NCI-H774 (cell line): ENCODE results near the gene PARP9.

Source experiments
- DNase-seq: peaks from one replicate; lab custom pipeline; 2025; lab: John Stamatoyannopoulos, UW

Gene PARP9

DNA sequence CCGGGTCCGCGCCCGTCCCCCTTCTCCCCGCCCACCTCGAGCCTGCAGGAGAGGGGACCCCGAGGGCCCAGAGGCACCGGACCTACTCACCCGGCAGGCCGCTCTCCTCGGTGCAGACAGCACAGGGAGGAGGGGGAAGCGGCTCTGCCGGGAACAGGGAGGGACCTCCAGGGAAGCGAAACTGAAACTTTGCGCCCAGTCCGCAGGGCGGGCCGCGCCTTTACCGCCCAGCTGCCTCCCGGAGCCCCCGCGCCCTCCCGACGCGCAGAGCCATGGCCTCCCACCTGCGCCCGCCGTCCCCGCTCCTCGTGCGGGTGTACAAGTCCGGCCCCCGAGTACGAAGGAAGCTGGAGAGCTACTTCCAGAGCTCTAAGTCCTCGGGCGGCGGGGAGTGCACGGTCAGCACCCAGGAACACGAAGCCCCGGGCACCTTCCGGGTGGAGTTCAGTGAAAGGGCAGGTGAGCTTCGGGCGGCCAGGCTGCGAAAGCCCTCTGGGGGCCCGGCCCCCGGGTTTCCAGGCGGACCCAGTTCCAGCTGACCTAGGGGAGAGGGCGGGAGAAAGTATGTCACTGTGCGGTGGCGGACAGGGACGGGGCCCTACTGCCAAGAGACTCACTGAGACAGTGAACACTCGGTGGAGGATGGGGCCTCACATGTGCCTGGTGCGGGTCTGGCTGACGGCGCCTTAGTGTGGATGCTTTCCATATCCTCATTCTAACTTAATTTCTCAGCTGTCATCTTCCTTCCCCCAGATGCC, at the start of gene PARP9, which contains the start of gene DTX3L:
TSS of gene PARP9 (minus strand) at position 146 of the 758 bp plus-strand sequence. CDS start 4,680 bp downstream, outside the sequence.
TSS of gene DTX3L (plus strand) at position 184 of the 758 bp plus-strand sequence. CDS start at position 273, 89 bp downstream.
- peak; percentile 18 for DNase-seq

DNA sequence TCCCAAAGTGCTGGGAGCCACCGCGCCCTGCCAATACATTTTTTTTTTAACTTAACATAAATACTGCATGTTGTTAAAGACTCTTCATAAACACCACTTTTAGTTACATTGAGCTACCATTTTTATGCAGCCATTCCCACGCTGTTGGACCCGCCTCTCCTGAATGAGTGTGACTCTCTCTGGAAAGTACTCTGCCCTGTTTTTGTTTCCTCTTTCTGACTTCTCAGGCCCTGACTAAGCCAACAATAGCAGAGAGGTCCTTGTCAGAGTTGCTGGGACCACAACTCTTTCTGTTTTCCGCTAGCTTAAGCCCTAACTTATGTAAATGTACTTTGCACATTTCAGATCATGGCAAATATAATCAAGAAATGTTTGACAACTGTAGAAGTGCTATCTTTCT, 48.6 kb upstream of the PARP9 start:
- no peak for DNase-seq

DNA sequence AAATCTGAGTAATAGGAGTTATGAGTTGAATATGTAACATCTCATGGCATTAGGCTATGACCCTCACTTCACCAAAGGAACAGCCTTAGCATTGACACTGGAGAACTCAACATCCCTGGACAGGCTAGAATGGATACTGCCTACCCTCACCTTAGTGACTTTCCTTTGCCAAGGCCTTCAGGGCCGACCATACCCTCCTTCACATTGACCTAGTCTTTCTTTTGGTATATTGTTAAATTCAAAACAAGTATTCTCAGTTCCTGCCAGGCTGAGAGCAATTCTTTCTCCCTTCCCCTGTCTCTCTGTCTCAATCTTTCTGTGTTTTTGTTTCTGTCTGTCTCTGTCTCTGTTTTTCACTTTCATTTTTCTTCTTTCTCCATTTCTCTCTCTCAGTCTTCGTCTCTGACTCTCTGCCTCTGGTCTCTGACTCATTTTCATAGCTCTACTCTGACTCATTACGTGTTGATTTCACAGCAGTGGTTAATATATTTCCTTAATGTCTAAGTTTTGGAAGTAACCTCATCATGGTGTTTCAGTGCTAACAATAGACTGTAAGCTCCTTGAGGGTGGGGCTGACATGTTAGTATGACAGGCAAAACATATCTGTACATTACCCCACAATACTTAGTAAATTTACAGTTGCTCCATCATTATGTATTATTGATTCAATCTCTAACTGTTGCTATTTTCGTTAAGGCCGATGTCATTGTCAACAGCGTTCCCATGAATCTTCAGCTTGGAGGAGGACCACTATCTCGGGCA, 45.9 kb upstream of the PARP9 start:
- DNase-seq, result no peak

DNA sequence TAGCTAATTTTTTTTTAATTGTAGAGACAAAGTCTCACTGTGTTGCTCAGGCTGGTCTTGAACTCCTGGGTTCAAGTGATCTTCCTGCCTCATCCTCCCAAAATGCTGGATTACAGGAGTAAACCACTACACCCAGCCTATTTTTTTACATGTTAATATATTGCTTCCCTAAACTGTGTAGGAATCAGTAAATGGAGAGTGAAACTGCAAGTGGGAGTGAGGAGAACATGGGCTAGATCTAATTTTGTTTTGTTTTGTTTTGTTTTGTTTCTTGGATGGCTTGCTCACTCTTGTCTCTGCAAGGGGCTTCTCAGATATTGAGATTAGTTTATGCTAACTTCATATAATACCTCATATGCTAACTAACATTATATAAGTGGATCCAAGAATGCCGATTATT, 44.8 kb upstream of the PARP9 start:
- DNase-seq, result no peak

DNA sequence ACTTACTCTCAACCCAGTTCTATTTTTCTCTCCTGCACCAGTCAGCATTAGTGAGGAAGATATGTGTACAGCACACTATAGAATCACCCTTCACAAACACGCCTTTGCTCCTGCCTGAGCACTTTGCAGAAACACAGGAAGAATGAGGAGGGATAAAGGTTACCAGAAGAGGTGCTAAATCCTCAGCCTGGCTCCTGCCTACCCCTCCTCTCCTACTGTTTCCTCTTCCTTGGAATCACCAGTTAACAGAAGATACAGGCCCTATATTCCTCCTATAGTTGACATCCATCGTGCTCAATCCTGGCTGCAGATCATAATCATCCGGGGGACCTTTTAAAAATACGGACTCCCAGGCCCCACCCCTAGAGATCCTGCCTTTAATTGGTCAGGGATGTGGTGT, 42.2 kb upstream of the PARP9 start:
- DNase-seq, result no peak

DNA sequence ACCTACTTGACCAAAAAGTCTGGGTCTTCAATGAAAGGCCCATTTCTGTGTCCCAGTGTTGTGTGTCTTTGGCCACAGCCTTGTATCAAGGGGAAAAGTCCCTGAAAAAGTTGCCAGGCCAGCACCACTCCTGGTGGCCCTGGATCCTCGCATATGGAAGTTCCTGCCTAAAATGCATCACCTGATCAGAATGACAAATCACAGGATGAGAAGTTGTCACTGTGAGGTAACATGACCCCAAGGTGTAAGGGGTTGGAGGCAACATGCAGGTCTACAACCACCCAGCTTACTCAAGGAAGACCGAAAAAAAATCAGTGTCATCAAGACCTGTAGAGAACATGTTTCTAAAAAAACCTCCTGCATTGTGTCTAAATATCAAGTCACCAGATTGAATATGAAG, 39.0 kb upstream of the PARP9 start:
- no peak for DNase-seq

DNA sequence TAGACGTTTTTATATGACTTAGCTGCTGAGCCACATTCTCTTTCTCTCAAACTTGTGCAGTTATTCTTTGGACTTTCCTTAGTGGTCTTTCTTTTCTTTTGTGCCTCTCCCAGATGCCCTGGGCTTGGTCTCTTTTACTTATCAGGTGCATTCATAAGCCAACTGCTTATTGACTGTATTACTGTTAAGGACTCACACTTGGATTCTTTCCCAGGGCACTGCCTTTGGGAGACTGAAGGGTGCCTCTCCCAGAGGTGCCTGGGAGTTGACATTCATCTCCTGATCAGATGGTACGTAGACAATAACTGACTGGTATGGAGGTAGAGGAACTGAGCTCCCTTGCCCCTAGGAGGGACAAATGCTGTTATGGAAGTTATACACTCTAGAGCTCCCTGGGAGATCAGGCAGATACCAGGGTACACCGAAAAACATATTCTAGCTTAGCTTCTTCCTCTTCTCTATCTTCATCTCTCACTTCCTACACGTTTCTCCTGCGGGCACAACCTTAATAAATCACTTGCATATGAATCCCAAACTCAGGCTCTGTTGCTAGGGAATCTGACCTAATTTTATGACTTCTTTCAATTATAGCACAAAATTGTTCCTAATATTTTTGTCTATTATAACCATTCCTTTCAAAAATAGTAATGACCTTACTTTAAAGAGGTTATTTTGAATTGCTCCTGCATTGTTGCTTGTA, 38.1 kb upstream of the PARP9 start:
- DNase-seq, result no peak

DNA sequence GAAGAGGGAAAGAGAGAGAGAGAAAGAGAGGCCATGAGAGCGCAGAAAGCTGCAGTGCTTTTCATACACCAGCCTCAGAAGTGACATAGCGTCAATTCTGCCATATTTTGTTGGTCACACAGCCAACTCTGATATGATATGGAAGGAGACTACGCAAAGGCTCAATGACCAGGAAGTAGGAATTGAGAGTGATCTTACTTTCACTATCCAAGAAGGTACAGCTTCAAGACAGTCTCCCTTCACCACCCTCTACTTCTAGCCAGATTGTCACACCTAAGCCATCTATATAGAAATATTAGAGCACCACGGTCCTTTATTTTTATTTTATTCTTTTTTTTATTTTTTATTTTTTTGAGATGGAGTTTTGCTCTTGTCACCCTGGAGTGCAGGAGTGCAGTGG, 34.5 kb upstream of the PARP9 start:
- DNase-seq, result no peak

DNA sequence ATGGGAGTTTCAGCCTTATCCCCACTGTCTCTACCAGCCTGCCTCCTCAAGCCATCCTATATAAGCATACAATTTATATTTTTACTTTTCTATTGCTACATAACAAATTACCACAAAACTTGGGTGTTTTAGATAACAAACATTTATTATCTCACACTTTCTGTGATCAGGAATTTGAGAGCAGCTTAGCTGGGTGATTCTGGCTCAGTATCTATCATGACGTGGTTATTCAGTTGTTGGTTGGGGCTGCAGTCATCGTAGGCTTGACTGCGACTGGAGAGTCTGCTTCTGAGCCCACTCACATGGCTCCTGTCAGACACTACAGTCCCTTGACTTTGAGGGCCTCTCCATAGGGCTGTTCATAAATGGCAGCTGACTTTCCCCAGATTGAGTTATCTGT, 34.1 kb upstream of the PARP9 start:
- no peak for DNase-seq

DNA sequence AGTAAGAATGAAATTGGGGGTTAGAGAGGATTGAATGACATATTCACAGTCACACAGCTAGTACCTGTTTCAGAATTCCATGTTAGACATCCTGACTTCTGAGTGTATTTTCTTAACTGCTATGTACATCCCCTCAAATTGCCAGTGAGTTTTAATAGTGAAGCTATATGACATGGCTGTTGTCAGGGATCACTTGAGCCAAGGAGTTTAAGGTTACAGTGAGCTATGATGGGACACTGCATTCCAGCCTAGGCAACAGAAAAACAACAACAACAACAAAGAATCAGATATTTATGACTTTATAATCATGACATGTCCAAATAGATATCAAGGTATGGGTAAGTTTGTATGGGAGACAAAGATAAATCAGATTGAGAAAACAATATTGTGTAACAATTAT, 29.9 kb upstream of the PARP9 start:
- DNase-seq, result no peak

DNA sequence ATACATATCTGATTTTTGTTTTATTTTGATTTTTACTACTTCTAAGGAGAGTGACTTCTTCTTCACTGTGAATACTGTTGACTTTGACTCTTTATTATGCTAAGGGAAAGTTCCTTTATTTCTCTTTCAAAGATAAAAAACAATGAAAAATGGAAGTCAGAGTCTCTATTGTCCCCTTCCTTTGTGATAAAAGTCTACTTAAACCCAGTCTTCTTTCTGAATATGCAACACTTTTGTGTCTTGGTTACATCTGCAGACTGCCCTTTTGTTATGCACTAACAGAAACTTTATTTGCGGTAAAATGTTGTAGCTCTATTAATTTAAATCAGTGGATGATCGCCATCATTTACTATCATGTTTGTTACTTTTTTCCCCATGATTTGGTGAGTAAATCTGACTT, 26.5 kb upstream of the PARP9 start:
- DNase-seq, result no peak

DNA sequence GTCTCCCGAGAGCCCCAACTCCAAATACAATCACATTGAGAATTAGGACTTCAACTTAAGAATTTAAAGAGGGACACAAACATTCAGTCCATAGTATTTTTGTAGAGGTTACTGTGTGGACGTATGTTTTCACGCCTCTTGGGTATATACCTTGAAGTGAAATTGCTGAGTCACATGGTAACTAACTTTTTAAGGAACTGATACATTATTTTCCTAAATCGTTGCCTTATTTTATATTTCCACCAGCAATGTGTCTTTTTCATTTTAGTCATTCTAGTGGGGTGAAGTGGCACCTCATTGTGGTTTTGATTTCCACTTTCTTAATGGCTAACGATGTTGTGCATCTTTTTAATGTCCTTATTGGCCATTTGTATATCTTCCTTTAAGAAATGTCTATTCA, 25.2 kb upstream of the PARP9 start:
- DNase-seq, result no peak

DNA sequence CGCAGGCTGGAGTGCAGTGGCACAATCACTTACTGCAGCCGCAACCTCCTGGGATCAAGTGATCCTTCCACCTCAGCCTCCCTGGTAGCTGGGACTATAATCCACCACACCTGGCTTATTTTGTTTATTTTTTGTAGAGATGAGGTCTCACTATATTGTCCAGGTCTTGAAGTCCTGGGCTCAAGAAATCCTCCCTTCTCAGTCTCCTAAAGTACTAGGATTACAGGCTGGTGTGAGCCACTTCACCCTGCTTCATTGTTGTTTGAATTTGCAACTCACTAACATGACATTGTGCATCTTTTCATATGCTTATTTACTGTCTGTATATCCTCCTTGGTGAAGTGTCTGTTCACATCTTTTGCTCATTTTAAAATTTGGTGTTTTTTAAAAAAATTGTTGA, 23.5 kb upstream of the PARP9 start:
- no peak for DNase-seq

DNA sequence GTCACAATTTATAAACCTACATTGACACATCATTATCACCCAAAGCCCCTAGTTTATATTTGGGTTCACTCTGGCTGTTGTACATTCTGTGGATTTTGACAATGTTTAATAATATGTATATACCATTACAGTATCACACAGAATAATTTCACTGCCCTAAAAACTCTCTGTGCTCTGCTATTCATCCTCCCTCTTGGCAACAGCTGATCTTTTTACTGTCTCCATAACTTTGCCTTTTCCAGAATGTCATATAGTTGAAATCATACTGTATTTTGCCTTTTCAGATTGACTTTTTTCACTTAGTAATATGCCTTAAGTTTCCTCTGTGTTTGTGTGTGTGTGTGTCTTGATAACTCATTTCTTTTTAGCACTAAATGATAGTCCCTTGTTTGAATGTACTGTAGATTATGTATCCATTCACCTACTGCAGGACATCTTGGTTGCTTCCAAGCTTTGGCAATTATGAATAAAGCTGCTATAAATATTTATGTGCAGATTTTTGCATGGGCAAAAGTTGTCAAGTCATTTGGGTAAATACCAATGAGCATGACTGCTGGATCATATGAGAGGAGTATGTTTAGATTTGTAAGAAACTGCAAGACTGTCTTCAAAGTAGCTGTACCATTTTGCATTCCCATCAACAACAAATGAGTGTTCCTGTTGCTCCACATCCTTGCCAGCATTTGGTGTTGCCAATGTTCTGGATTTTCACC, 22.8 kb upstream of the PARP9 start:
- no peak for DNase-seq

DNA sequence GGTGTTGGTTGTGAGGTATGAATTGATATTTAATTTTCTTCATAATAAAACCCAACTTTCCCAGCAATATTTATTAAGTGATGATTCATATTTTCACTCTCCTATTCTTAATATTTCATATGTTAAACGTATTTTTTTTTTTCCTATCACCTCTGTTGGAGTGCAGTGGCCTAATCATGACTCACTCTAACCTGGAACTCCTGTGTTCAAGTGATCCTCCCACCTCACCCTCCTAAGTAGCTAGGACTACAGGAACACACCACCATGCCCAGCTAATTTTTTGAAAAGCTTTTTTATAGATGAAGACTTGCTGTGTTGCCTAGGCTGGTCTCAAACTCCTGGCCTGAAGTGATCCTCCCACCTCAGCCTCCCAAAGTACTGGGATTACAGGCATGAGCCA, 22.0 kb upstream of the PARP9 start:
- no peak for DNase-seq

DNA sequence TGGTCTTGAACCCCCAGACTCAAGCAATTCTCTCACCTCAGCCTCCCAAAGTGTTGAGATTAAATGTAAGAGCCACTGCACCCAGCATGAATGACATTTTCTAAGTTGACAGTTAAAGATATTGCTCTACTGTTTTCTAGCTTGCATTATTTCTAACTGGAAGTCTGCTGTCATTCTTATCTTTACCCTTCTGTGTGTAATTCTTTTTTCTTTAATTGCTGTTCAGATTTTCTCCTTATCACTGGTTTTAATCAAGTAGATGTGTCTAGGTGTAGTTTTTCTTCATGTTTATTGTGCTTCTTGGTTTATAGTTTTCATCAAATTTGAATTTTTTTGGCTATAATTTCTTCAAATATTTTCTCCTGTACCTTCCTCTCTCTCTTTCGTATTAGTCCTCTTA, 18.3 kb upstream of the PARP9 start:
- no peak for DNase-seq

DNA sequence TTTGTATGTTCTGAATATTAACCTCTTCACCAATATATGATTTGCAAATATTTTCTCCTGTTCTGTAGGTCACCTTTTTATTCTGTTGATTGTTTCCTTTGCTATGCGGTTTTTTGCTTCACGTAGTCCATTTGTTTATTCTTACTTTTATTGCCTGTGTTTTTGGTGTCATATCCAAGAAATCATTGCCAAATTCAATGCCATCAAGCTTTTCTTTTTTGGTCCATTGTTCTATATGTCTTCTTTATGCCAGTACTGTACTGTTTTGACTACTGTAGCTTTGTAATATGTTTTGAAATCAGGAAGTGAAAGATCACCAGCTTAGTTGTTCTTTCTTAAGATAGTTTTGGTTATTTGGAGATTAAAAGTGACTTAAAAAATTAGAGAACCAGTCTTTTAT, 17.5 kb upstream of the PARP9 start:
- no peak for DNase-seq

DNA sequence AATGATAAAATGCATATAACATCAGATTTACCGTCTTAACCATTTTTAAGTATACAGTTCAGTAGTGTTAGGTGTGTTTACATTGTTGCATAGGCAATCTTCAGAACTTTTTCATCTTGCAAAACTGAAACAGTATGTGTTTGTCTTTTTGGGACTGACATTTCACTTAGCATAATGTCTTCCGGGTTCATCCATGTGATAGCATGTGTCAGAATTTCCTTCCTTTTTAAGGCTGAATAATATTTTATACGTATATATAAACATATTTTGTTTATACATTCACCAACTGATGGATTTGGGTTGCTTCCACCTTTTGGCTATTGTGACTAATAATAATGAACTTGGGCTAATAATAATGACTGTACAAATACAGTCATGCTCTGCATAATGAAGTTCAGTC, 16.4 kb upstream of the PARP9 start:
- no peak for DNase-seq

DNA sequence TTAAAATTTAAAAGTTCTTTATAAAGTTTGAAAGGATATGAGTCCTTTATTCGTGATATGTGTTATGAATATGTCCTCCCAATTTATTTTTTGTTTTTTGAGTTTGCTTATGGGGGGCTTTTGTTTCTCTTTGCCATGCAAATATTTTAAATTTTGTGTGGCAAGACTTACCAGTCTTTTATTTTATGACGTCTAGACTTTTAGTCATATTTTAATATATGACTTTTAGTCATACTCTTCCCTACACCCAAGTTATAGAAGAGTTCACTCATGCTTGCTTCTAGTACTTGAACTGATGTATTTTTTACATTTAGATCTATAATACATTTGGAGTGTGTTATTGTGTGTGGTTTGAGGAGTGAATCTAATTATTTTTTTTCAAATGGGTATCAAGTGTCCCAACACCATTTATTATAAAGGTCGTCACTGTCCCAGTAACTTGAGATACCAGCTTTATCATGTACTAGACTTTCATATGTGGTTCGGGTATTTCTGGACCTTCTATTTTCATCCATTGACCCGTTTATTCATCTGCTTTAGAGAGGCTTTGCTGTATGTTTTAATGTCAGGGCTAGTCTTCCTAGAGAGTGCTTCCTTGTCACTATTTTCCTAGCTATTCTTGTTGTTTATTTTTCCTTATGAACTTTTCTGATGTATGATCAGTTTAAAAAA, 14.1 kb upstream of the PARP9 start:
- no peak for DNase-seq

DNA sequence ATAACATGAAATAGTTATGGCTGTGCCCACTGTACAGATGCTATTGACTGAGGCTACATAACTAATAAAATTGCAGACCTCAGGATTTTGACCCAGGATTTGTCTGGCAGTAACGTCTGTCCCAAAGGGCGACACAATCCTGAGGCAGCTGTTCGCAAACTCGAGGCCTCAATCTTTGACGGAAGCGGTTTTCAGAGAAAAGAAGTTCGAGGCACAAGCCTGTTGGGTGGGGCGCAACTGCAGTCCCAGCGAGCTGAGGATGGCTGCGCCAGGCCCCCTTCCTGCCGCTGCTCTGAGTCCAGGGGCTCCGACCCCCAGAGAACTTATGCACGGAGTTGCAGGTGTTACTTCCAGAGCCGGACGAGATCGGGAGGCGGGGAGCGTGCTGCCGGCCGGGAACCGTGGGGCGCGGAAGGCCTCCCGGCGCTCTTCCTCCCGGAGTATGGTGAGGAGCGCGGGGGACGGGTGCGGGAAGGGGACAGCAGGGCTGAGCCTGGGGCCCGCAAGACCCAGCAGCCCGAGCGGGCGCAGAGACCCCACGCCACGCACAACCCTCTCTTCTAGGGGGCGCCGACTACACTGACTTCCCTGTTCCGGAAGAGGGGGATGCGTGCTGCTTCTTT, 13.4 kb upstream of the PARP9 start, which contains the start of gene PARP15:
TSS of gene PARP15 (plus strand) at position 242 of the 623 bp plus-strand sequence. CDS start at position 260, 18 bp downstream.
- no peak for DNase-seq
